Endothelial cell of umbilical vein (primary cell): Measurements from ENCODE around the gene TRIM68. TPM values are rescaled to one million over a fixed set of nuclear protein-coding genes. Genes with fewer than 3 reads are reported as not detected.

Experiments
- BruUV-seq: library from RNA; stranded (reverse); fragments of 400-500 nt; replicated peaks from 2 replicates; lab custom pipeline; 2021; lab: Mats Ljungman, UMichigan
- CTCF ChIA-PET: fragments of 300-600, 350-600 bp; sonication (Branson Sonifier 250); formaldehyde crosslinking; loops from one replicate; lab custom pipeline; 2021; ENCODE audit warnings: antibody characterized with exemption, inconsistent platforms; lab: Charles Lee
- POLR2A ChIA-PET: fragments of 300-600, 350-600 bp; sonication (Branson Sonifier 250); formaldehyde crosslinking; loops from one replicate; lab custom pipeline; 2021; ENCODE audit warnings: antibody characterized with exemption, inconsistent platforms; lab: Charles Lee
- DNase-seq: peaks from one replicate; pipeline ENCODE4 v3.0.0-alpha.2; 2011; ENCODE audit warnings: low read depth, low spot score
- FAIRE-seq: peaks from 2 replicates; lab custom pipeline; 2011; peaks lifted over from hg19 to GRCh38; lab: Jason Lieb, UNC
- H2AFZ ChIP-seq: 2 replicates; pipeline ENCODE4 v1.6.0; 2012; ENCODE audit warnings: low read depth, low read length, control low read depth, inconsistent platforms
- H3K27ac ChIP-seq: 2 replicates; pipeline ENCODE4 v1.5.1; 2011; ENCODE audit warnings: low read depth, mild to moderate bottlenecking, control low read depth, low read length, moderate library complexity; ENCODE audit not compliant: insufficient read depth
- H3K27me3 ChIP-seq, 2 experiments: 2 replicates each; pipeline versions ENCODE4 v1.6.0 to v1.6.1; 2011; ENCODE audit warnings: low read length in 2 of 2, mixed read lengths in 1 of 2; ENCODE audit not compliant: control insufficient read depth in 2 of 2, insufficient read depth in 2 of 2
- H3K36me3 ChIP-seq, 2 experiments: 2 replicates in 1 of 2; 3 replicates in 1 of 2; pipeline ENCODE4 v1.5.1; 2011; ENCODE audit warnings: low read length in 2 of 2, mild to moderate bottlenecking in 1 of 2, moderate library complexity in 1 of 2; ENCODE audit not compliant: control insufficient read depth in 2 of 2, insufficient read depth in 2 of 2; ENCODE audit errors: extremely low read depth in 1 of 2
- H3K4me1 ChIP-seq: 3 replicates; pipeline ENCODE4 v1.5.1; 2011; ENCODE audit warnings: mild to moderate bottlenecking, low read length; ENCODE audit not compliant: control insufficient read depth, insufficient read depth; ENCODE audit errors: extremely low read depth
- H3K4me2 ChIP-seq: 2 replicates; pipeline ENCODE4 v1.6.1; 2011; ENCODE audit warnings: low read length, control low read depth, mixed read lengths; ENCODE audit not compliant: insufficient read depth
- H3K4me3 ChIP-seq, 3 experiments: fragments of 200-600 bp in 1 of 3; sonication (generic), shearing (Covaris generic) in 1 of 3; replicated peaks in 1 of 3; 2 replicates each; pipeline ENCODE4 v1.5.1; 2011 to 2016; ENCODE audit warnings: control low read depth in 3 of 3, low read length in 3 of 3, mild to moderate bottlenecking in 2 of 3, inconsistent platforms in 1 of 3, low read depth in 1 of 3, moderate library complexity in 1 of 3; ENCODE audit not compliant: insufficient read depth in 1 of 3
- H3K79me2 ChIP-seq: 2 replicates; pipeline ENCODE4 v1.6.0; 2012; ENCODE audit warnings: low read length, inconsistent platforms; ENCODE audit not compliant: control insufficient read depth, insufficient read depth
- H3K9ac ChIP-seq: replicated peaks from 2 replicates; pipeline ENCODE3; 2011; ENCODE audit warnings: low read length, control low read depth; ENCODE audit not compliant: insufficient read depth; ENCODE audit errors: extremely low read depth
- H3K9me1 ChIP-seq: replicated peaks from 3 replicates; pipeline ENCODE4 v1.6.0; 2011; ENCODE audit warnings: mild to moderate bottlenecking, low read length; ENCODE audit not compliant: control insufficient read depth, insufficient read depth; ENCODE audit errors: extremely low read depth
- H3K9me3 ChIP-seq: replicated peaks from 2 replicates; pipeline ENCODE4 v1.5.1; 2012; ENCODE audit warnings: low read length, inconsistent platforms; ENCODE audit not compliant: control insufficient read depth, insufficient read depth
- H4K20me1 ChIP-seq: replicated peaks from 2 replicates; pipeline ENCODE3; 2011; ENCODE audit warnings: mild to moderate bottlenecking, low read length; ENCODE audit not compliant: control insufficient read depth, insufficient read depth; ENCODE audit errors: extremely low read depth
- CTCF ChIP-seq, 2 donors: IDR thresholded peaks; 1 replicate in 1 of 2; 2 replicates in 1 of 2; pipeline ENCODE4 v1.5.1; 2011; ENCODE audit warnings: low read length in 2 of 2, mild to moderate bottlenecking in 2 of 2, moderate library complexity in 2 of 2, control low read depth in 1 of 2, inconsistent platforms in 1 of 2, low read depth in 1 of 2; ENCODE audit not compliant: insufficient read depth in 1 of 2; ENCODE audit errors: extremely low read depth in 1 of 2
- EZH2 ChIP-seq: IDR thresholded peaks from 2 replicates; pipeline ENCODE4 v1.6.1; 2012; ENCODE audit warnings: borderline replicate concordance, low read depth, mild to moderate bottlenecking, moderate library complexity, low read length, inconsistent platforms; ENCODE audit not compliant: severe bottlenecking
- FOS ChIP-seq: IDR thresholded peaks from 2 replicates; pipeline ENCODE4 v1.6.1; 2011; ENCODE audit warnings: mild to moderate bottlenecking, low read length, moderate library complexity, borderline replicate concordance; ENCODE audit not compliant: insufficient read depth
- GATA2 ChIP-seq: IDR thresholded peaks from 2 replicates; pipeline ENCODE4 v1.7.0; 2011; ENCODE audit warnings: low read depth, mild to moderate bottlenecking, moderate library complexity, mixed read lengths, low read length; ENCODE audit not compliant: insufficient read length, insufficient read depth
- JUN ChIP-seq: IDR thresholded peaks from 2 replicates; pipeline ENCODE4 v1.6.1; 2011; ENCODE audit warnings: borderline replicate concordance, low read depth; ENCODE audit not compliant: insufficient read length, insufficient read depth
- MAX ChIP-seq: IDR thresholded peaks from 2 replicates; pipeline ENCODE4 v1.6.1; 2011; ENCODE audit not compliant: insufficient read depth, insufficient read length
- MYC ChIP-seq: IDR thresholded peaks from one replicate; pipeline ENCODE4 v1.6.1; 2011; ENCODE audit warnings: mild to moderate bottlenecking, low read depth, low read length
- POLR2A ChIP-seq: IDR thresholded peaks from 2 replicates; pipeline ENCODE4 v1.6.1; 2012; ENCODE audit warnings: low read depth, mild to moderate bottlenecking, control low read depth, low read length
- POLR2AphosphoS5 ChIP-seq: IDR thresholded peaks from 2 replicates; pipeline ENCODE4 v1.6.1; 2012; ENCODE audit warnings: low read depth, mild to moderate bottlenecking, control low read depth, low read length, moderate library complexity; ENCODE audit not compliant: insufficient read depth
- dilution Hi-C: fragments of 300-500 bp; cut with MboI; formaldehyde crosslinking; loops from one replicate; pipeline ENCODE4 v1.15.0; 2019; ENCODE audit warnings: low sequenced_read_pairs; ENCODE audit not compliant: extremely low pct_ligation_motif_present
- intact Hi-C: fragments of 100-400 bp; cut with micrococcal nuclease; formaldehyde crosslinking; loops from one replicate; pipeline ENCODE4 v1.10.0; 2022
- polyA plus RNA-seq, 4 experiments: library from polyadenylated mRNA; depleted of rRNA in 3 of 4; stranded (reverse) in 3 of 4; unstranded in 1 of 4; fragments of >200 nt; gene quantifications; 2 replicates each; pipeline versions ENCODE4 v1.2.1 to v1.2.3, GENCODE V29; 2011 to 2012; ENCODE audit warnings: missing spikeins in 1 of 4
- total RNA-seq: library from RNA; stranded (reverse); gene quantifications from 2 replicates; pipeline ENCODE4 v1.2.3, GENCODE V29; 2021

The TRIM68 gene
- total and polyA plus RNA-seq, 2 donors (not counting 3 experiments of a cell fraction or from before 2014, with no cell fraction given): 8.1 to 11.3 TPM

- Histone ChIP-seq H3K4me1 (no peaks in the 10 kb centered on the region), H3K4me2 (no peak overlapping the region), H2AFZ (no peak overlapping the region), H3K9ac (no peak overlapping the region), H3K27ac (no peak overlapping the region), H3K36me3 (no peaks in the 10 kb centered on the region), H3K9me1 (no peaks in the 10 kb centered on the region), H3K4me3 (no peak overlapping the region), H3K9me3 (no peaks in the 10 kb centered on the region), H3K79me2 (no peaks in the 10 kb centered on the region), H4K20me1 (no peaks in the 10 kb centered on the region), H3K27me3 (no peaks in the 10 kb centered on the region)
- intact Hi-C loops: no loop called here
- no peak for FAIRE-seq
- TF ChIP-seq FOS (no peak), JUN (no peak), CTCF (IDR thresholded peaks at IDR 0.05; ENCODE audit: extremely low read depth in 1 of 2, insufficient read depth in 1 of 2, low read depth in 1 of 2, low read length in 2 of 2) (no peak), EZH2 (no peak), MYC (no peak), POLR2AphosphoS5 (no peak), MAX (no peak), POLR2A (no peak), GATA2 (no peak)
- CTCF ChIA-PET: no interaction called here
- dilution Hi-C loops: no loop called here
- BruUV-seq: no TSS peak
- DNase-seq: no peak
- POLR2A ChIA-PET: no interaction called here
Measured at GRCh38 chr11:4576880-4577279, 31.2 kb downstream of the TRIM68 start.
